GM18951 (cell line): ENCODE data around the gene NT5M.
A peak's percentile ranks its signal among the peaks of the same experiment; 100 is the strongest.
"Not testable (repeated sequence)": the region's sequence is repeated elsewhere in the genome, so short reads cannot be mapped to it uniquely, and the experiment has no call there.

Source experiments
- POLR2A ChIP-seq: IDR thresholded peaks from 4 replicates; pipeline ENCODE4 v1.6.1; 2011; ENCODE audit warnings: mild to moderate bottlenecking; ENCODE audit not compliant: insufficient read length, insufficient read depth; ENCODE audit errors: extremely low read depth
- in situ Hi-C: fragments of 300-500 bp; cut with MboI; formaldehyde crosslinking; loops from one replicate; pipeline ENCODE4 v1.12.0; 2022; ENCODE audit warnings: low sequenced_read_pairs, mixed read lengths, inconsistent platforms; ENCODE audit not compliant: unreplicated experiment

The NT5M gene

DNA sequence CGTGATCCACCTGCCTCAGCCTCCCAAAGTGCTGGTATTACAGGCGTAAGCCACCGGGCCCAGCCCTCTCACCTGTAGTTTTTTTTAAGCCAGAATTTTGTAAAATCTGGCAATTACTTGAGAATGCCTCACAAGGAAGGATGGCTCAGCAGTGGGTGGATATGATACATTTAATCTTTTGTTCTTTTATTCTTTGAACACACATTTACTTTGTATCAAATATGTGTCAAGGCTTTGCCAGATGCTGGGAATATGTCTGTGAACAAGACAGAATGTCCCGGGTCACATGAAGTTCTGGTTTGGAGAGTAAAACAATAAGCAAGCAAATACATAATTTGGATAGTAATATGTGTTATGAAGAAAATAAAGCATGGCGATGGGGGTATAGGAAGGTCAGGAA is 17.2 kb upstream of the NT5M start:
- TF ChIP-seq POLR2A = no peak
- in situ Hi-C loops = no loop called here

DNA sequence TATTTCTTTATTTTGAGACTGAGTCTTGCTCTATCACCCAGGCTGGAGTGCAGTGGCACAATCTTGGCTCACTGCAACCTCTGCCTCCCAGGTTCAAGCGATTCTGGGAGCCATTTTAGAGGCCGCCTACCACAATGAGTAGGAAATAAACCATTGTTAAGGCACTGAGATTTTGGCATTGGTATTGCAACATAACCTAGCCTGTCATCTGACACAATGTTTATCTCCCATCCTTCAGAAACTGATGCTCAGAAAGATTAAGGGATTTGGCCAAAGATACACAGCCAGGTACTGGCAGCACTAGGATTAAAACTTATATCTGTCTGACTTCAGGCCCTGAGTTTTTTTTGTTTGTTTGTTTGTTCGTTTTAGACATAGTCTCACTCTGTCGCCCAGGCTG is 14.1 kb upstream of the NT5M start:
- in situ Hi-C loops = no loop called here
- no peak for TF ChIP-seq POLR2A

DNA sequence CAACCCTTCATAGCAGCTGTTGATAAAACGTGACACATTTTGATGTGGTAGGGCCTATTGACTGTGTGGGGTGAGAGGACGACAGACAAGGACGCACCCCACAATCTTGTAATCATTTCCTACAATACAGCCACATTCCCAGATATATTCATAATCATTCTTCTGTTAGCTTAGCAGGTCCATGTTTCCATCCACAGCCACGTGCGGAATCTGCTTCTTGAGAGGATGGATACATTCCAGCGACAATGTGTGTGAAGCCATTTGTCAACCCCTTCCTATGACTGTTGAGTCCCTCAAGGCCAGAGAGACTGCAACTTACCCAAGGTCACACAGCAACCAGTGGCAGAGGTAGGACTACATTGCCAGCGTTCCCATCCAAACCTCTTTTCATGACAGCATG is 13.5 kb upstream of the NT5M start:
- TF ChIP-seq POLR2A = no peak
- in situ Hi-C loops = no loop called here

GRCh38 chr17:17295141-17295540 is 8.0 kb upstream of the NT5M start:
- in situ Hi-C loops = no loop called here
- no peak for TF ChIP-seq POLR2A

- no peak for TF ChIP-seq POLR2A
- in situ Hi-C loops = no loop called here
Observed at GRCh38 chr17:17297217-17297616, 6.0 kb upstream of the NT5M start.

DNA sequence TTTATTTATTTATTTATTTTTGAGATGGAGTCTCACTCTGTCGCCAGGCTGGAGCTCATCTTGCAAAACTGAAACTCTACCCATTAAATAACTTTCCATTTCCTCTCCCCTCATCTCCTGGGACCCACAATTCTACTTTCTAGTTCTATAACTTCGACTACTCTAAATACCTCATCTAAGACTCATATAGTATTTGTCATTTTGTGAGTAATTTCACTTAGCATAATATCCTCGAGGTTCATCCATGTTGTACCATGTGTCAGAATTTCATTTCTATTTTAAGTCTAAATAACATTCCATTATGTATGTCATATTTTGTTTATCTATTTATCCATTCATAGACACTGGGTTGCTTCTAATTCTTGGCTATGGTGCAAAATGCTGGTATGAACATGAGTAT is 5.1 kb upstream of the NT5M start:
- in situ Hi-C loops = no loop called here

DNA sequence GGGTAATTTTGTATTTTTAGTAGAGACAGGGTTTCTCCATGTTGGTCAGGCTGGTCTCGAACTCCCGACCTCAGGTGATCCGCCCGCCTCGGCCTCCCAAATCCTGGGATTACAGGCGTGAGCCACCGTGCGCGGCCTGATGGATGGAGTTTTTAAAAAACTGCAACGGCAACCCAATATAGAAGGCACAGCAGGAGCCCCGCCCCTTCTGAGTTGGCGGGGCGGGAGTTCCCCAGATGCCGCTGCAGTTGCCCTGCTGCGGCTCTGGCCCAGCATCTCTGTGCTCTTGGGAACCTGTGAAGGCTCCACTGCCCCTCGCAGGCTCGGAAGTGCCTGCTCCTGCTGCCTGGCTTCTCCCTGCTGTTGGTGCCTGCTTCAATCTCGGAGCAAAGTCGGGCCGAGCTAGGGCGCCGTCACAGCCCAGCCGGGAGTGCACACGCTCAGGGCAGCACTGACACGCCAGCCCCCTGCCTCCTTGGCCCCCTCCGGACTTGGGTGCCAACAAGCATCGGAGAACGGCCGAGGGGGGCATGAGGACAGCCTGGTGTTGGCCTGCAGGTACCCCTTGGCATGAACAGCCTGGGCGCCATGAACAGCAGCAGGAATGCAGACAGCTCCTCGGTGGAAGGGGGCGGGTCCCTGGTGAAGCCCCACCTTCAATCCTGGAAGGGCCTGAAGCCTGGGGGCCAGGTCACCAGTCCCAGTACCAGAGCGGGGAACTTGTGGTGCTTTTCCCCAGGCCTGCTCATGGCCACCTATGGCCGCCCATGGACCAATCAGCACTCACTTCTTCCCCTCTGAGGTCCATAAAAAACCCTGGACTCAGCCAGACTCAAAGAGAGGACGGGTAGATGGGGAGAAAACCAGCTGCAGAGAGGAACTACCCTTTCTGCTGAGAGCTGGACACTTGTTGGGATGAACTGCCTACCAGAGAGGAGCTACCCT is 2.3 kb upstream of the NT5M start:
- in situ Hi-C loops = no loop called here
- no peak for TF ChIP-seq POLR2A

More for the DNA sequence above, 5.1 kb upstream of the NT5M start:
- TF ChIP-seq POLR2A = no peak

DNA sequence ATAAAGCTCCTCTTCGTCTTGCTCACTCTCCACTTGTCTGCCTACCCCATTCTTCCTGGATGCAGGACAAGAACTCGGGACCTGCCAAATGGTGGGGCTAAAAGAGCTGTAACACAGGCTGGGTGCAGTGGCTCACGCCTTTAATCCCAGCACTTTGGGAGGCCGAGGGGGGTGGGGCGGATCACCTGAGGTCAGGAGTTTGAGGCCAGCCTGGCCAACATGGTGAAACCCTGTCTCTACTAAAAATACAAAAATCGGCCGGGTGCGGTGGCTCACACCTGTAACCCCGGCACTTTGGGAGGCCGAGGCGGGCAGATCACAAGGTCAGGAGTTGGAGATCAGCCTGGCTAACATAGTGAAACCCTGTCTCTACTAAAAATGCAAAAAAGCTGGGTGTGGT is 1.5 kb upstream of the NT5M start:
- in situ Hi-C loops = not testable (repeated sequence)

- in situ Hi-C loops = no loop called here
- no peak for TF ChIP-seq POLR2A
Observed at GRCh38 chr17:17303847-17304490, 796 bp downstream of the NT5M start.

DNA sequence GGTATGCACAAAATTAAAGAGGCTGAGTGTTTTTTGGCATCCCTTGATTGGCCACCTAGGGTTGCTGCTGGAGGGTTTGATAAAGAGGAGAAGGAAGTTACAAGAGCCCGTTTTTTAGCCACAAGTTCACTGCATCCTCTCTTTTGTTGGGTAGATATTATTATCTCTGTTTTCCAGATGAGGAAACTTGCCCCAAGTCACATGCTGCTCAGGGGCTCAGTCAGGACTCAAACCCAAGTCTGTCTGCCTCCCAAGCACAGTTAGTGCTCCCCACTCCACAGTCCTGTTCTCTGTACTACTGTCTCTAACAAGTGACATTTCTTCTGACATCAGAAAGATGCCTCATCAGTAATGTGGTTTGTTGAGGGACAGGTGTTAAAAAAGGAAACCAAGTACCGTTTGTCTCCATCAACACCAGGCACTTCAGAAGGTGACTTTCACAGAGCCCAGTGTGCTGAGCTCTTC is 1.4 kb downstream of the NT5M start:
- TF ChIP-seq POLR2A = no peak
- in situ Hi-C loops = no loop called here

- TF ChIP-seq POLR2A = peak; percentile 42
- in situ Hi-C loops = no loop called here
Observed at GRCh38 chr17:17305281-17305801, 2.2 kb downstream of the NT5M start.

DNA sequence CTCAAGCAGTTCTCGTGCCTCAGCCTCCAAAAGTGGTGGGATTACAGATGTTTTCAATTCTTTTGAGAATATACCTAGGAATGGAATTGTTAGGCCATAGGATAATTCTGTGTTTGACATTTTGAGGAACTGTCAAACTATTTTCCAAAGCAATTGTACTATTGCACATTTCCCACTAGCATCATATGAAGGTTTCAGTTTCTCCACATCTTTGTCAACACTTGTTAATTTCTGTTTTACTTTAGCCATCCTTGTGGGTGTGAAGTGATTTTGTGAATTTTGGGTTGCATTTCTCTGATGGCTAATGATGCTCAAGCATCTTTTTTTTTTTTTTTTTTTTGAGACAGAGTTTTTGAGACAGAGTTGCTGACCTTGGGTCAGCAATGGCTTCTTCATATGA is 6.2 kb downstream of the NT5M start:
- in situ Hi-C loops = no loop called here
- no peak for TF ChIP-seq POLR2A

GRCh38 chr17:17313350-17313991 is 10.3 kb downstream of the NT5M start:
- in situ Hi-C loops = loop anchor here (10.0 kb wide), 1 partner anchor 319 kb away; no protein-coding TSS in a partner anchor
- no peak for TF ChIP-seq POLR2A
